Colonic mucosa (tissue), 4 donors: ENCODE results near the gene CCDC9B. TPM values are rescaled to one million over a fixed set of nuclear protein-coding genes. Genes with fewer than 3 reads are reported as not detected.

Experiments
- DNase-seq: peaks from one replicate; pipeline ENCODE4 v3.0.0-alpha.2; 2020
- H3K27ac ChIP-seq: fragments of 200-600 bp; one replicate; pipeline ENCODE4 v1.8.0; 2021
- H3K27me3 ChIP-seq: fragments of 200-600 bp; one replicate; pipeline ENCODE4 v1.8.0; 2021
- H3K36me3 ChIP-seq: fragments of 200-600 bp; one replicate; pipeline ENCODE4 v1.8.0; 2021
- H3K4me1 ChIP-seq: fragments of 200-600 bp; one replicate; pipeline ENCODE4 v1.8.0; 2021; ENCODE audit warnings: mild to moderate bottlenecking
- H3K4me3 ChIP-seq: fragments of 200-600 bp; one replicate; pipeline ENCODE4 v1.8.0; 2021
- H3K9ac ChIP-seq, 2 donors: one replicate each; pipeline ENCODE4 v1.7.0; 2013; ENCODE audit warnings: control low read depth in 2 of 2, low read depth in 2 of 2, low read length in 2 of 2
- H3K9me3 ChIP-seq: fragments of 200-600 bp; one replicate; pipeline ENCODE4 v1.8.0; 2021
- CTCF ChIP-seq: fragments of 200-600 bp; IDR thresholded peaks from one replicate; pipeline ENCODE4 v1.8.0; 2022; ENCODE audit warnings: antibody characterized with exemption, mild to moderate bottlenecking
- intact Hi-C: fragments of 100-400 bp; cut with DNase I; formaldehyde crosslinking; loops from one replicate; pipeline ENCODE4 v1.14.1; 2022
- total RNA-seq, 2 donors: library from RNA; stranded (reverse); fragmentation: NEBNext Ultra II Directional in 1 of 2; extraction: Animal tissue kit (Norgen Biotek cat#: 25700) in 1 of 2; gene quantifications; one replicate each; pipeline ENCODE4 v1.2.1, GENCODE V29; 2021
- donor health status: healthy.
- donor health status: DM: no; HTN: no; CAD: no.
- donor health status: DM: no; HTN: no; CAD: no.

The CCDC9B gene
- total RNA-seq, 2 donors from 2014 or later: 13.1 to 28.7 TPM

GRCh38 chr15:40338041-40338657 is 2.6 kb downstream of the CCDC9B start:
- H3K4me1 ChIP-seq: peaks cover 32% of the 10 kb centered on the region
- no peaks in the 10 kb centered on the region for H3K36me3 ChIP-seq
- H3K4me3 ChIP-seq: no peak overlapping the region
- H3K9ac ChIP-seq: peak overlapping the region in 1 of 2 donors; percentile 71
- DNase-seq: peak; percentile 72
- no peaks in the 10 kb centered on the region for H3K9me3 ChIP-seq
- intact Hi-C loops: no loop called here
- H3K27ac ChIP-seq: peak overlapping the region; percentile 9
- TF ChIP-seq CTCF: peak; percentile 71
- no peaks in the 10 kb centered on the region for H3K27me3 ChIP-seq

GRCh38 chr15:40337597-40337996 is 3.1 kb downstream of the CCDC9B start:
- TF ChIP-seq CTCF: no peak
- Histone ChIP-seq H3K27me3 (no peaks in the 10 kb centered on the region), H3K36me3 (no peaks in the 10 kb centered on the region), H3K9me3 (no peaks in the 10 kb centered on the region), H3K27ac (no peak overlapping the region), H3K9ac (peak overlapping the region in 1 of 2 donors; percentile 71), H3K4me3 (no peak overlapping the region), H3K4me1 (peaks cover 32% of the 10 kb centered on the region)
- DNase-seq: no peak
- intact Hi-C loops: no loop called here

- Histone ChIP-seq H3K27me3 (no peaks in the 10 kb centered on the region), H3K4me3 (no peak overlapping the region), H3K4me1 (peaks cover 32% of the 10 kb centered on the region), H3K36me3 (no peaks in the 10 kb centered on the region), H3K9ac (no peak overlapping the region), H3K9me3 (no peaks in the 10 kb centered on the region), H3K27ac (peak overlapping the region; percentile 3)
- peak; percentile 28 for DNase-seq
- TF ChIP-seq CTCF: no peak
- intact Hi-C loops: no loop called here
Observed at GRCh38 chr15:40336744-40337122, 4.0 kb downstream of the CCDC9B start.

GRCh38 chr15:40335938-40336743 is 4.6 kb downstream of the CCDC9B start:
- H3K9me3 ChIP-seq: no peaks in the 10 kb centered on the region
- no peak for DNase-seq
- TF ChIP-seq CTCF: no peak
- no peak overlapping the region for H3K4me3 ChIP-seq
- H3K36me3 ChIP-seq: no peaks in the 10 kb centered on the region
- H3K27ac ChIP-seq: peak overlapping the region; percentile 3
- intact Hi-C loops: no loop called here
- H3K4me1 ChIP-seq: peaks cover 32% of the 10 kb centered on the region
- no peak overlapping the region for H3K9ac ChIP-seq
- no peaks in the 10 kb centered on the region for H3K27me3 ChIP-seq

GRCh38 chr15:40334941-40335795 is 5.6 kb downstream of the CCDC9B start:
- no peak overlapping the region for H3K9ac ChIP-seq
- no peak for TF ChIP-seq CTCF
- peaks cover 26% of the 10 kb centered on the region for H3K4me1 ChIP-seq
- intact Hi-C loops: no loop called here
- H3K27ac ChIP-seq: peak overlapping the region; percentile 76
- peak; percentile 30 for DNase-seq
- H3K27me3 ChIP-seq: no peaks in the 10 kb centered on the region
- no peaks in the 10 kb centered on the region for H3K9me3 ChIP-seq
- H3K36me3 ChIP-seq: no peaks in the 10 kb centered on the region
- H3K4me3 ChIP-seq: no peak overlapping the region
